Raji (cell line): ENCODE data around the gene ZNG1C.
"Not testable (repeated sequence)": the region's sequence is repeated elsewhere in the genome, so short reads cannot be mapped to it uniquely, and the experiment has no call there.

Experiments used
- POLR2A ChIP-seq: IDR thresholded peaks from 2 replicates; pipeline ENCODE4 v1.6.1; 2011; ENCODE audit warnings: low read depth, low read length, control low read depth; ENCODE audit not compliant: insufficient read depth

Gene ZNG1C

GRCh38 chr9:68241683-68242082 is at the start of gene ZNG1C:
TSS of gene ZNG1C (plus strand) at chr9:68241983. CDS start at chr9:68242032, 49 bp downstream.
- not testable (repeated sequence) for TF ChIP-seq POLR2A

- TF ChIP-seq POLR2A: not testable (repeated sequence)
These were observed 60.8 kb downstream of the ZNG1C start, which contains the start of gene FOXD4L3 for GRCh38 chr9:68302567-68302966. TSS of gene FOXD4L3 (plus strand) at chr9:68302867. CDS start at chr9:68302952, 85 bp downstream.
